ENCODE data around the gene CDH13. TPM values are rescaled to one million over a fixed set of nuclear protein-coding genes. Genes with fewer than 3 reads are reported as not detected.

Gene CDH13
- total and polyA plus RNA-seq, 2 of the 8 experiments (the other 6 are each of a cell fraction or from before 2014, with no cell fraction given), result 2.3 to 2.4 TPM

DNA sequence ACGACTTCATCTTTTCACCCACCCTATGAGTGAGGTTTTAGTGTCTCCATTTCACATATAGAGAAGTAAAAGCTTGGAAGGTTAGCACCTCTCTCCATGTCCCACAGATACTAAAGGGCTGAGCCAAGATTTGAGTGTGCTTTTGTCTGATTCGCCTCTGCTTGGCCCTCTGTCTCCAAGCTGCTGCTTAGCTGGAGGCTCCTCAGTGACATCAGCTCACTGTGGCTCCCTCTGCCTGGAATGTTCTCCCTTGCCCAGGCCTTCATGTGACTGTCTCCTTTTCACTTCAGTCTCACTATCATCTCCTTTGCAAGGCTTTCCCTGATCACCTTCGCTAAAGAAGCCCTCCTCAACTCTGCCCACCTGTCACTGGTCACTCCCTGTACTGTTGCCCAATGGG lies 1096.5 kb downstream of the CDH13 start:
- H3K79me2 ChIP-seq (ENCODE audit: control insufficient read depth in 1 of 2, insufficient read depth in 2 of 2, low read length in 2 of 2), result no peaks in the 10 kb centered on the region
- no peak overlapping the region for H3K4ac ChIP-seq (replicated peaks; ENCODE audit: insufficient read length, low read depth, low read length)
- no peak overlapping the region for H3K18ac ChIP-seq (ENCODE audit: extremely low read depth, low read length)
- H4K5ac ChIP-seq (ENCODE audit: insufficient read length, low read depth, low read length), result no peak overlapping the region
- WGBS, 2 experiments (ENCODE audit: extremely low coverage in 1 of 2, insufficient coverage in 1 of 2, insufficient read length in 1 of 2, insufficient replicate concordance in 2 of 2, low coverage in 1 of 2, low lambda C conversion rate in 2 of 2, missing lambda C conversion rate in 1 of 2), result 92% methylated on average over 3 of the region's 3 CpGs; no CpG with 5 or more reads in 1 of the 2 experiments
- no peak for DNase-seq (ENCODE audit: low read depth in 1 of 2, low spot score in 2 of 2)
- no peak overlapping the region for H3K56ac ChIP-seq (replicated peaks; ENCODE audit: insufficient read length, low read depth, low read length)
- H3K27ac ChIP-seq (ENCODE audit: low read depth, low read length), result no peak overlapping the region
- no peaks in the 10 kb centered on the region for H3K27me3 ChIP-seq (replicated peaks in 1 of 4; ENCODE audit: control insufficient read depth in 3 of 4, extremely low read depth in 1 of 4, insufficient read depth in 3 of 4, low read length in 3 of 4)
- no peak overlapping the region for H2AK5ac ChIP-seq (ENCODE audit: low read depth, low read length)
- no peak overlapping the region for H2BK5ac ChIP-seq (ENCODE audit: low read depth, low read length)
- no peaks in the 10 kb centered on the region for H3K9me3 ChIP-seq (ENCODE audit: insufficient read depth in 2 of 2, low read depth in 1 of 2, low read length in 1 of 2)
- H2AFZ ChIP-seq (ENCODE audit: low read length), result no peak overlapping the region
- CTCF ChIA-PET (ENCODE audit: partially characterized antibody), result interaction anchor here (1.3 to 1.4 kb wide), 2 partner anchors 9 to 16 kb away, joined by 3 read pairs; no protein-coding TSS in a partner anchor
- H3K23me2 ChIP-seq (ENCODE audit: low read depth, low read length), result peaks cover 2% of the 10 kb centered on the region; the same call in 1 of the 2 replicates
- no peak overlapping the region for H3K23ac ChIP-seq (ENCODE audit: insufficient read length)
- H3K36me3 ChIP-seq (ENCODE audit: control insufficient read depth in 2 of 4, insufficient read depth in 4 of 4, low read length in 3 of 4), result no peaks in the 10 kb centered on the region
- no peak overlapping the region for H3K9ac ChIP-seq (replicated peaks in 1 of 4; ENCODE audit: extremely low read depth in 1 of 4, low read depth in 3 of 4, low read length in 3 of 4)
- no peak overlapping the region for H3K4me2 ChIP-seq (ENCODE audit: insufficient read depth in 1 of 2, low read depth in 2 of 2, low read length in 2 of 2)
- peaks cover 0 to 2% (median 0%) of the 10 kb centered on the region in 4 experiments; a peak in 1 of 7 replicates for H3K4me1 ChIP-seq (replicated peaks in 1 of 4; ENCODE audit: control insufficient read depth in 3 of 4, insufficient read depth in 4 of 4, low read length in 3 of 4)
- no peak overlapping the region for H3K14ac ChIP-seq (ENCODE audit: insufficient read length)
- H3K79me1 ChIP-seq (ENCODE audit: low read depth, low read length), result no peaks in the 10 kb centered on the region
- no peak overlapping the region for H2BK15ac ChIP-seq (ENCODE audit: low read length)
- no peak overlapping the region for H3K4me3 ChIP-seq (ENCODE audit: extremely low read depth in 1 of 4, insufficient read depth in 2 of 4, low read depth in 3 of 4, low read length in 4 of 4)
- TF ChIP-seq SIN3A (conservative IDR thresholded peaks at IDR 0.05 in 1 of 2, IDR thresholded peaks at IDR 0.05 in 1 of 2; ENCODE audit: low read depth in 1 of 2, low read length in 2 of 2) (no peak), CTBP2 (IDR thresholded peaks at IDR 0.05; ENCODE audit: borderline replicate concordance, insufficient read depth, insufficient read length, low read length) (no peak), TBP (IDR thresholded peaks at IDR 0.05; ENCODE audit: low read depth, low read length) (no peak), SP4 (IDR thresholded peaks at IDR 0.05; ENCODE audit: low read length) (no peak), CREB1 (IDR thresholded peaks at IDR 0.05) (no peak), RNF2 (IDR thresholded peaks at IDR 0.05; ENCODE audit: borderline replicate concordance, low read depth, low read length, missing control alignments, poor library complexity, severe bottlenecking) (no peak), NANOG (IDR thresholded peaks at IDR 0.05; ENCODE audit: insufficient read depth, low read depth, low read length, poor library complexity, severe bottlenecking) (no peak), BCL11A (IDR thresholded peaks at IDR 0.05; ENCODE audit: low read depth in 2 of 2, low read length in 2 of 2) (no peak), ZNF274 (IDR thresholded peaks at IDR 0.05; ENCODE audit: borderline replicate concordance, extremely low read depth, low read length) (no peak), CHD2 (IDR thresholded peaks at IDR 0.05; ENCODE audit: low read length) (no peak)
- no peaks in the 10 kb centered on the region for H4K20me1 ChIP-seq (replicated peaks in 1 of 2; ENCODE audit: control insufficient read depth in 1 of 2, insufficient read depth in 2 of 2, low read length in 2 of 2)
- no peak overlapping the region for H4K91ac ChIP-seq (replicated peaks; ENCODE audit: insufficient read length, low read length)
- H2BK120ac ChIP-seq (replicated peaks; ENCODE audit: low read depth, low read length), result no peak overlapping the region
- POLR2A ChIA-PET (ENCODE audit: partially characterized antibody), result no interaction called here
- FAIRE-seq, result no peak
- no peak overlapping the region for H4K8ac ChIP-seq (ENCODE audit: extremely low read depth, insufficient read depth, low read length)
- no peak overlapping the region for H2BK20ac ChIP-seq (ENCODE audit: low read length)
- no peak overlapping the region for H2BK12ac ChIP-seq (ENCODE audit: low read depth, low read length)
